HepG2 (cell line): ENCODE measurements around the gene MEF2A. TPM values are rescaled to one million over a fixed set of nuclear protein-coding genes. Genes with fewer than 3 reads are reported as not detected.

Source experiments
- ATAC-seq: fragments of 200-7000 bp; cut with Tn5 transposase; 3 replicates; pipeline ENCODE4 v1.9.1; 2020; ENCODE audit warnings: mild to moderate bottlenecking, moderate library complexity
- BruUV-seq: library from RNA; stranded (reverse); fragments of 400-500 nt; replicated peaks from 2 replicates; lab custom pipeline; 2021; lab: Mats Ljungman, UMichigan
- CTCF ChIA-PET: fragments of 300-600 bp; formaldehyde crosslinking; extraction: SDS; loops from one replicate; lab custom pipeline; 2021; ENCODE audit warnings: low total read pairs, inconsistent platforms, low intra/inter-chr PET ratio; lab: Yijun Ruan, JAX
- POLR2A ChIA-PET: fragments of 350-600 bp; sonication (Branson Sonifier 250); formaldehyde crosslinking; loops from one replicate; lab custom pipeline; 2020; ENCODE audit warnings: antibody characterized with exemption, inconsistent platforms; lab: Yijun Ruan, JAX
- DNase-seq: peaks from one replicate; pipeline ENCODE4 v3.0.0-alpha.2; 2015; ENCODE audit warnings: low spot score
- FAIRE-seq: peaks from 3 replicates; lab custom pipeline; 2011; peaks lifted over from hg19 to GRCh38; lab: Jason Lieb, UNC
- H2AFZ ChIP-seq: one replicate; pipeline ENCODE4 v1.6.1; 2011; ENCODE audit warnings: low read length, inconsistent platforms
- H3K27ac ChIP-seq: fragments of 300-600 bp; 3 replicates; pipeline ENCODE4 v1.8.0; 2011; ENCODE audit warnings: mixed run types, mild to moderate bottlenecking, mixed read lengths, low read length, inconsistent platforms; ENCODE audit not compliant: insufficient read depth; ENCODE audit errors: extremely low read length
- H3K27me3 ChIP-seq, 2 experiments: fragments of 200-600 bp in 1 of 2; 2 replicates in 1 of 2; 3 replicates in 1 of 2; pipeline versions ENCODE4 v1.6.0 to v1.8.0; 2011; ENCODE audit warnings: low read length in 2 of 2, mild to moderate bottlenecking in 2 of 2, moderate library complexity in 2 of 2, inconsistent platforms in 1 of 2; ENCODE audit not compliant: insufficient read depth in 2 of 2, control insufficient read depth in 1 of 2
- H3K36me3 ChIP-seq, 2 experiments: fragments of 200-600 bp in 1 of 2; replicated peaks in 1 of 2; 2 replicates in 1 of 2; 3 replicates in 1 of 2; pipeline versions ENCODE4 v1.5.1 to v1.8.0; 2011; ENCODE audit warnings: low read length in 2 of 2, inconsistent platforms in 1 of 2; ENCODE audit not compliant: insufficient read depth in 2 of 2, control insufficient read depth in 1 of 2
- H3K4me1 ChIP-seq: 2 replicates; pipeline ENCODE4 v1.5.1; 2012; ENCODE audit warnings: low read length, inconsistent platforms; ENCODE audit not compliant: insufficient read depth
- H3K4me2 ChIP-seq: 2 replicates; pipeline ENCODE4 v1.6.0; 2011; ENCODE audit warnings: low read depth, low read length, inconsistent platforms
- H3K4me3 ChIP-seq, 3 experiments: fragments of 200-600 bp in 1 of 3; sonication (generic), shearing (Covaris generic) in 1 of 3; replicated peaks in 1 of 3; 2 replicates each; pipeline ENCODE4 v1.5.1; 2011 to 2016; ENCODE audit warnings: low read length in 3 of 3, inconsistent platforms in 2 of 3, low read depth in 2 of 3, mild to moderate bottlenecking in 2 of 3, control low read depth in 1 of 3, mixed read lengths in 1 of 3; ENCODE audit not compliant: insufficient read depth in 1 of 3
- H3K79me2 ChIP-seq: one replicate; pipeline ENCODE4 v1.6.1; 2011; ENCODE audit warnings: low read length, inconsistent platforms; ENCODE audit not compliant: insufficient read depth
- H3K9ac ChIP-seq: 2 replicates; pipeline ENCODE4 v1.6.0; 2011; ENCODE audit warnings: mild to moderate bottlenecking, low read depth, low read length, inconsistent platforms; ENCODE audit not compliant: insufficient read depth
- H3K9me3 ChIP-seq: 2 replicates; pipeline ENCODE4 v1.5.1; 2012; ENCODE audit warnings: mild to moderate bottlenecking, low read length
- H4K20me1 ChIP-seq: 2 replicates; pipeline ENCODE4 v1.6.0; 2011; ENCODE audit warnings: inconsistent platforms, mild to moderate bottlenecking, low read length, moderate library complexity; ENCODE audit not compliant: insufficient read depth
- LCORL ChIP-seq, 2 experiments: fragments of 450-650 bp in 1 of 2; sonication (generic) in 1 of 2; formaldehyde crosslinking in 1 of 2; IDR thresholded peaks; 2 replicates each; pipeline versions ENCODE4 v1.5.0 to v1.6.1; 2017 to 2020; ENCODE audit warnings: antibody characterized with exemption in 1 of 2, missing genetic modification reagents in 1 of 2
- PHF8 ChIP-seq: sonication (generic); formaldehyde crosslinking; IDR thresholded peaks from 2 replicates; pipeline ENCODE4 v1.5.0; 2020; ENCODE audit warnings: missing genetic modification reagents
- SRF ChIP-seq: IDR thresholded peaks from 2 replicates; pipeline ENCODE4 v1.6.1; 2011; ENCODE audit warnings: mild to moderate bottlenecking, low read depth, low read length, moderate library complexity
- TFE3 ChIP-seq: IDR thresholded peaks from 2 replicates; pipeline ENCODE4 v1.6.1; 2016
- ZFY ChIP-seq: sonication (generic); formaldehyde crosslinking; IDR thresholded peaks from 2 replicates; pipeline ENCODE4 v1.4.0; 2020; ENCODE audit warnings: missing genetic modification reagents
- ZMAT5 ChIP-seq: sonication (generic); formaldehyde crosslinking; IDR thresholded peaks from 2 replicates; pipeline ENCODE4 v1.5.0; 2020; ENCODE audit warnings: mild to moderate bottlenecking, low read depth, missing genetic modification reagents, borderline replicate concordance
- ZNF7 ChIP-seq: IDR thresholded peaks from 2 replicates; pipeline ENCODE4 v1.6.1; 2016; ENCODE audit warnings: missing biosample characterization, missing genetic modification reagents
- WGBS: methylation state at CpG from one replicate; pipeline ENCODE4 v1.1.6; 2017; ENCODE audit warnings: low lambda C conversion rate; 5-methylcytosine and 5-hydroxymethylcytosine counted together
- in situ Hi-C: cut with HindIII; loops from 2 replicates; pipeline ENCODE4 v1.10.0; 2017; ENCODE audit warnings: low pct_unique_long_range_greater_than_20kb; ENCODE audit not compliant: extremely low pct_ligation_motif_present
- intact Hi-C: fragments of 100-400 bp; cut with micrococcal nuclease; formaldehyde crosslinking; loops from one replicate; pipeline ENCODE4 v1.10.0; 2022; ENCODE audit not compliant: unreplicated experiment
- polyA plus RNA-seq, 8 experiments: library from polyadenylated mRNA; depleted of rRNA in 3 of 8; stranded (reverse) in 7 of 8; unstranded in 1 of 8; fragments of >200 nt; fragmentation: Illumina TruSeq in 4 of 8; extraction: Trizol in 4 of 8; gene quantifications; 2 replicates each; pipeline versions ENCODE4 v1.2.1 to v1.2.3, GENCODE V29; 2011 to 2016; ENCODE audit warnings: low read depth in 4 of 8, missing spikeins in 1 of 8, mixed read lengths in 1 of 8; ENCODE audit not compliant: insufficient read depth in 1 of 8
- total RNA-seq, 5 experiments: library from RNA; depleted of rRNA; stranded (reverse); fragments of >200 nt; fragmentation: Illumina TruSeq; extraction: Trizol; gene quantifications; 2 replicates each; pipeline ENCODE4 v1.2.3, GENCODE V29; 2016; ENCODE audit warnings: low read depth in 1 of 5
- TF ChIP-seq, protein P1 (sequence below): sonication (generic); formaldehyde crosslinking; IDR thresholded peaks from 2 replicates; pipeline ENCODE4 v1.5.0; 2020; ENCODE audit warnings: mild to moderate bottlenecking, missing genetic modification reagents
- TF ChIP-seq, protein P2 (sequence below): IDR thresholded peaks from 2 replicates; pipeline ENCODE4 v1.6.1; 2016; ENCODE audit warnings: low read depth
- TF ChIP-seq, protein P3 (sequence below): sonication (generic); formaldehyde crosslinking; IDR thresholded peaks from 2 replicates; pipeline ENCODE4 v1.5.0; 2020; ENCODE audit warnings: missing genetic modification reagents
- TF ChIP-seq, protein P4 (sequence below): sonication (generic); formaldehyde crosslinking; IDR thresholded peaks from 2 replicates; pipeline ENCODE4 v1.9.0; 2021; ENCODE audit warnings: missing genetic modification reagents, borderline replicate concordance

Gene MEF2A
- total and polyA plus RNA-seq, 2 of the 13 experiments (the other 11 are each of a cell fraction or from before 2014, with no cell fraction given): 15.2 to 24.4 TPM

- no peak overlapping the region for H3K4me2 ChIP-seq
- in situ Hi-C loops: loop anchor here (25.0 kb wide), 1 partner anchor 296 kb away; no protein-coding TSS in a partner anchor
- TF ChIP-seq, protein P1, sequence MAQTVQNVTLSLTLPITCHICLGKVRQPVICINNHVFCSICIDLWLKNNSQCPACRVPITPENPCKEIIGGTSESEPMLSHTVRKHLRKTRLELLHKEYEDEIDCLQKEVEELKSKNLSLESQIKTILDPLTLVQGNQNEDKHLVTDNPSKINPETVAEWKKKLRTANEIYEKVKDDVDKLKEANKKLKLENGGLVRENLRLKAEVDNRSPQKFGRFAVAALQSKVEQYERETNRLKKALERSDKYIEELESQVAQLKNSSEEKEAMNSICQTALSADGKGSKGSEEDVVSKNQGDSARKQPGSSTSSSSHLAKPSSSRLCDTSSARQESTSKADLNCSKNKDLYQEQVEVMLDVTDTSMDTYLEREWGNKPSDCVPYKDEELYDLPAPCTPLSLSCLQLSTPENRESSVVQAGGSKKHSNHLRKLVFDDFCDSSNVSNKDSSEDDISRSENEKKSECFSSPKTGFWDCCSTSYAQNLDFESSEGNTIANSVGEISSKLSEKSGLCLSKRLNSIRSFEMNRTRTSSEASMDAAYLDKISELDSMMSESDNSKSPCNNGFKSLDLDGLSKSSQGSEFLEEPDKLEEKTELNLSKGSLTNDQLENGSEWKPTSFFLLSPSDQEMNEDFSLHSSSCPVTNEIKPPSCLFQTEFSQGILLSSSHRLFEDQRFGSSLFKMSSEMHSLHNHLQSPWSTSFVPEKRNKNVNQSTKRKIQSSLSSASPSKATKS: no peak
- no peak for TF ChIP-seq SRF
- no peak for TF ChIP-seq LCORL (IDR thresholded peaks at IDR 0.05)
- no peak for TF ChIP-seq LCORL (CRISPR knock-in tag; IDR thresholded peaks at IDR 0.05)
- TF ChIP-seq ZFY (CRISPR knock-in tag): no peak
- TF ChIP-seq PHF8 (CRISPR knock-in tag): no peak
- TF ChIP-seq, protein P2, sequence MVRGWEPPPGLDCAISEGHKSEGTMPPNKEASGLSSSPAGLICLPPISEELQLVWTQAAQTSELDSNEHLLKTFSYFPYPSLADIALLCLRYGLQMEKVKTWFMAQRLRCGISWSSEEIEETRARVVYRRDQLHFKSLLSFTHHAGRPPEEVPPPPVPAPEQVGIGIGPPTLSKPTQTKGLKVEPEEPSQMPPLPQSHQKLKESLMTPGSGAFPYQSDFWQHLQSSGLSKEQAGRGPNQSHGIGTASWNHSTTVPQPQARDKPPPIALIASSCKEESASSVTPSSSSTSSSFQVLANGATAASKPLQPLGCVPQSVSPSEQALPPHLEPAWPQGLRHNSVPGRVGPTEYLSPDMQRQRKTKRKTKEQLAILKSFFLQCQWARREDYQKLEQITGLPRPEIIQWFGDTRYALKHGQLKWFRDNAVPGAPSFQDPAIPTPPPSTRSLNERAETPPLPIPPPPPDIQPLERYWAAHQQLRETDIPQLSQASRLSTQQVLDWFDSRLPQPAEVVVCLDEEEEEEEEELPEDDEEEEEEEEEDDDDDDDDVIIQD (CRISPR knock-in tag): no peak
- TF ChIP-seq, protein P3, sequence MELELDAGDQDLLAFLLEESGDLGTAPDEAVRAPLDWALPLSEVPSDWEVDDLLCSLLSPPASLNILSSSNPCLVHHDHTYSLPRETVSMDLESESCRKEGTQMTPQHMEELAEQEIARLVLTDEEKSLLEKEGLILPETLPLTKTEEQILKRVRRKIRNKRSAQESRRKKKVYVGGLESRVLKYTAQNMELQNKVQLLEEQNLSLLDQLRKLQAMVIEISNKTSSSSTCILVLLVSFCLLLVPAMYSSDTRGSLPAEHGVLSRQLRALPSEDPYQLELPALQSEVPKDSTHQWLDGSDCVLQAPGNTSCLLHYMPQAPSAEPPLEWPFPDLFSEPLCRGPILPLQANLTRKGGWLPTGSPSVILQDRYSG (CRISPR knock-in tag): no peak
- TF ChIP-seq ZMAT5: no peak
- TF ChIP-seq ZNF7 (CRISPR knock-in tag): no peak
- no peak for TF ChIP-seq TFE3
- TF ChIP-seq, protein P4, sequence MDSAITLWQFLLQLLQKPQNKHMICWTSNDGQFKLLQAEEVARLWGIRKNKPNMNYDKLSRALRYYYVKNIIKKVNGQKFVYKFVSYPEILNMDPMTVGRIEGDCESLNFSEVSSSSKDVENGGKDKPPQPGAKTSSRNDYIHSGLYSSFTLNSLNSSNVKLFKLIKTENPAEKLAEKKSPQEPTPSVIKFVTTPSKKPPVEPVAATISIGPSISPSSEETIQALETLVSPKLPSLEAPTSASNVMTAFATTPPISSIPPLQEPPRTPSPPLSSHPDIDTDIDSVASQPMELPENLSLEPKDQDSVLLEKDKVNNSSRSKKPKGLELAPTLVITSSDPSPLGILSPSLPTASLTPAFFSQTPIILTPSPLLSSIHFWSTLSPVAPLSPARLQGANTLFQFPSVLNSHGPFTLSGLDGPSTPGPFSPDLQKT (CRISPR knock-in tag): no peak
- WGBS: 95% methylated on average over 7 of the region's 7 CpGs
- ChIA-PET POLR2A (no interaction called here), CTCF (no interaction called here)
- DNase-seq (no peak), ATAC-seq (no peak), FAIRE-seq (no peak)
- H3K27ac ChIP-seq: no peak overlapping the region
- BruUV-seq: no TSS peak
- no peak overlapping the region for H3K4me3 ChIP-seq
- no peaks in the 10 kb centered on the region for H3K27me3 ChIP-seq
- no peak overlapping the region for H3K9ac ChIP-seq
- peaks cover 10 to 34% of the 10 kb centered on the region in 2 experiments for H3K36me3 ChIP-seq
- no peaks in the 10 kb centered on the region for H3K79me2 ChIP-seq
- intact Hi-C loops: no loop called here
- H3K9me3 ChIP-seq: no peaks in the 10 kb centered on the region
- H2AFZ ChIP-seq: no peak overlapping the region
- peaks cover 7% of the 10 kb centered on the region for H3K4me1 ChIP-seq
- no peaks in the 10 kb centered on the region for H4K20me1 ChIP-seq
Measured at GRCh38 chr15:99708563-99708962, 142.8 kb downstream of the MEF2A start.
